HCT116 (cell line): Measurements from ENCODE around the gene CISTR. TPM values are rescaled to one million over a fixed set of nuclear protein-coding genes. Genes with fewer than 3 reads are reported as not detected.

Experiments used
- ATAC-seq: fragments of 200-7000 bp; cut with Tn5 transposase; 2 replicates; pipeline ENCODE4 v1.9.1; 2020; ENCODE audit warnings: mild to moderate bottlenecking, moderate library complexity
- BruUV-seq: library from RNA; stranded (reverse); fragments of 400-500 nt; replicated peaks from 2 replicates; lab custom pipeline; 2021; lab: Mats Ljungman, UMichigan
- CTCF ChIA-PET: fragments of 300-600 bp; sonication (Branson Sonifier 250); formaldehyde crosslinking; loops from one replicate; lab custom pipeline; 2021; ENCODE audit warnings: antibody characterized with exemption; lab: Charles Lee
- POLR2A ChIA-PET: fragments of 300-600, 350-600 bp; sonication (Branson Sonifier 250); formaldehyde crosslinking; loops from one replicate; lab custom pipeline; 2021; ENCODE audit warnings: antibody characterized with exemption; lab: Charles Lee
- RAD21 ChIA-PET, 2 experiments: fragments of 300-600 bp; sonication (Branson Sonifier 250); formaldehyde crosslinking; loops; one replicate each; lab custom pipeline; 2023; ENCODE audit warnings: low total read pairs in 2 of 2; ENCODE audit not compliant: uncharacterized antibody in 2 of 2, unreplicated experiment in 2 of 2, low non-redundant PET in 1 of 2; lab: Charles Lee
- DNase-seq: peaks from one replicate; pipeline ENCODE4 v3.0.0-alpha.2; 2010; ENCODE audit warnings: low read depth, low spot score
- H2AFZ ChIP-seq: fragments of 200-600 bp; shearing (Covaris generic), sonication (generic); 2 replicates; pipeline ENCODE4 v1.6.1; 2017; ENCODE audit warnings: low read depth, mixed run types, mixed read lengths, antibody characterized with exemption, low read length; ENCODE audit not compliant: poor library complexity, severe bottlenecking
- H3K27ac ChIP-seq: 2 replicates; pipeline ENCODE4 v1.5.1; 2012; ENCODE audit warnings: low read depth, low read length
- H3K27me3 ChIP-seq: fragments of 200-600 bp; sonication (generic); 2 replicates; pipeline ENCODE4 v1.6.1; 2016; ENCODE audit warnings: mixed run types, low read length, mixed read lengths; ENCODE audit not compliant: insufficient read depth
- H3K36me3 ChIP-seq, 2 experiments: fragments of 200-500 bp in 1 of 2; fragments of 200-600 bp in 1 of 2; sonication (Bioruptor generic) in 1 of 2; sonication (generic) in 1 of 2; 2 replicates each; pipeline versions ENCODE4 v1.5.1 to v1.6.1; 2014 to 2016; ENCODE audit warnings: low read length in 2 of 2, inconsistent platforms in 1 of 2, mixed read lengths in 1 of 2, mixed run types in 1 of 2; ENCODE audit not compliant: insufficient read depth in 2 of 2, control insufficient read depth in 1 of 2
- H3K4me1 ChIP-seq, 2 experiments: fragments of 200-600 bp in 1 of 2; sonication (generic) in 1 of 2; 2 replicates each; pipeline versions ENCODE4 v1.5.1 to v1.6.1; 2012 to 2017; ENCODE audit warnings: low read length in 2 of 2, inconsistent platforms in 1 of 2, mild to moderate bottlenecking in 1 of 2, mixed read lengths in 1 of 2, mixed run types in 1 of 2, moderate library complexity in 1 of 2; ENCODE audit not compliant: insufficient read depth in 2 of 2, control insufficient read depth in 1 of 2
- H3K4me2 ChIP-seq: fragments of 200-600 bp; sonication (generic); 2 replicates; pipeline ENCODE4 v1.6.1; 2017; ENCODE audit warnings: mixed run types, low read length, mixed read lengths
- H3K4me3 ChIP-seq, 2 experiments: fragments of 200-600 bp in 1 of 2; sonication (generic) in 1 of 2; replicated peaks in 1 of 2; 2 replicates each; pipeline ENCODE4 v1.5.1; 2011 to 2016; ENCODE audit warnings: low read length in 2 of 2, control low read depth in 1 of 2, low read depth in 1 of 2, mild to moderate bottlenecking in 1 of 2, mixed read lengths in 1 of 2, mixed run types in 1 of 2
- H3K79me2 ChIP-seq: fragments of 200-600 bp; sonication (generic); 2 replicates; pipeline ENCODE4 v1.6.1; 2017; ENCODE audit warnings: mild to moderate bottlenecking, mixed run types, low read length, moderate library complexity, mixed read lengths; ENCODE audit not compliant: insufficient read depth
- H3K9ac ChIP-seq: fragments of 200-600 bp; sonication (generic); 2 replicates; pipeline ENCODE4 v1.6.1; 2016; ENCODE audit warnings: low read length, mixed read lengths
- H3K9me2 ChIP-seq: fragments of 200-600 bp; sonication (generic), shearing (Covaris generic); 2 replicates; pipeline ENCODE4 v1.6.1; 2017; ENCODE audit warnings: mixed run types, mild to moderate bottlenecking, moderate library complexity; ENCODE audit not compliant: insufficient read depth
- H3K9me3 ChIP-seq, 2 experiments: fragments of 200-500 bp in 1 of 2; fragments of 200-600 bp in 1 of 2; sonication (Bioruptor generic) in 1 of 2; sonication (generic) in 1 of 2; 2 replicates each; pipeline ENCODE4 v1.6.1; 2014 to 2017; ENCODE audit warnings: low read length in 2 of 2, mixed read lengths in 2 of 2, inconsistent platforms in 1 of 2, low read depth in 1 of 2, mild to moderate bottlenecking in 1 of 2, mixed run types in 1 of 2, moderate library complexity in 1 of 2; ENCODE audit not compliant: control insufficient read depth in 1 of 2, insufficient read depth in 1 of 2
- H4K20me1 ChIP-seq: fragments of 200-600 bp; sonication (generic), shearing (Covaris generic); 2 replicates; pipeline ENCODE4 v1.6.1; 2017; ENCODE audit warnings: mixed run types, mild to moderate bottlenecking, moderate library complexity; ENCODE audit not compliant: insufficient read depth
- CBX3 ChIP-seq: IDR thresholded peaks from 2 replicates; pipeline ENCODE4 v1.6.1; 2012; ENCODE audit warnings: low read depth
- CEBPB ChIP-seq: IDR thresholded peaks from 2 replicates; pipeline ENCODE4 v1.6.1; 2012; ENCODE audit warnings: low read depth
- EGR1 ChIP-seq: IDR thresholded peaks from 2 replicates; pipeline ENCODE4 v1.6.1; 2012; ENCODE audit warnings: low read depth
- ELF1 ChIP-seq: IDR thresholded peaks from 2 replicates; pipeline ENCODE4 v1.6.1; 2012; ENCODE audit warnings: low read depth, borderline replicate concordance
- EZH2 ChIP-seq: fragments of 200-600 bp; sonication (generic); IDR thresholded peaks from 2 replicates; pipeline ENCODE4 v1.6.1; 2017; ENCODE audit warnings: antibody characterized with exemption, mixed run types
- EZH2phosphoT487 ChIP-seq: fragments of 200-600 bp; IDR thresholded peaks from 2 replicates; pipeline ENCODE4 v1.6.1; 2018; ENCODE audit warnings: antibody characterized with exemption, borderline replicate concordance
- FOSL1 ChIP-seq: IDR thresholded peaks from 2 replicates; pipeline ENCODE4 v1.6.1; 2012; ENCODE audit warnings: low read depth
- JUND ChIP-seq: IDR thresholded peaks from 2 replicates; pipeline ENCODE4 v1.6.1; 2012
- POLR2A ChIP-seq: IDR thresholded peaks from 2 replicates; pipeline ENCODE4 v1.7.0; 2011; ENCODE audit warnings: borderline replicate concordance; ENCODE audit not compliant: insufficient read depth, insufficient read length; ENCODE audit errors: extremely low read depth
- RAD21 ChIP-seq: IDR thresholded peaks from 2 replicates; pipeline ENCODE4 v1.6.1; 2012; ENCODE audit warnings: low read depth, mild to moderate bottlenecking
- SIN3A ChIP-seq: IDR thresholded peaks from 2 replicates; pipeline ENCODE4 v1.6.1; 2012; ENCODE audit warnings: low read depth
- SP1 ChIP-seq: IDR thresholded peaks from 2 replicates; pipeline ENCODE4 v1.6.1; 2012; ENCODE audit warnings: low read depth
- TCF7L2 ChIP-seq: IDR thresholded peaks from 2 replicates; pipeline ENCODE4 v1.7.0; 2011; ENCODE audit warnings: borderline replicate concordance, inconsistent platforms; ENCODE audit not compliant: insufficient read depth, insufficient read length; ENCODE audit errors: extremely low read depth
- ZFX ChIP-seq: fragments of 450-650 bp; IDR thresholded peaks from 2 replicates; pipeline ENCODE4 v1.6.1; 2017
- ZNF274 ChIP-seq: fragments of 200-500 bp; sonication (Bioruptor generic); IDR thresholded peaks from 2 replicates; pipeline ENCODE4 v1.6.1; 2014; ENCODE audit warnings: mild to moderate bottlenecking, low read depth, low read length, inconsistent platforms
- intact Hi-C: fragments of 100-400 bp; cut with micrococcal nuclease; formaldehyde crosslinking; loops from 2 replicates; pipeline ENCODE4 v1.10.0; 2022
- total RNA-seq: library from RNA; stranded (reverse); gene quantifications from one replicate; pipeline ENCODE4 v1.2.1, GENCODE V29; 2021; ENCODE audit not compliant: unreplicated experiment
- TF ChIP-seq, protein P1 (sequence below): IDR thresholded peaks from 2 replicates; pipeline ENCODE4 v1.6.1; 2012
- TF ChIP-seq, protein P2 (sequence below): IDR thresholded peaks from 2 replicates; pipeline ENCODE4 v1.6.1; 2012; ENCODE audit warnings: low read depth
- TF ChIP-seq, protein P3 (sequence below): IDR thresholded peaks from 2 replicates; pipeline ENCODE4 v1.6.1; 2011; ENCODE audit warnings: mild to moderate bottlenecking, low read length, moderate library complexity; ENCODE audit not compliant: insufficient replicate concordance; ENCODE audit errors: extremely low read depth
- TF ChIP-seq, protein P4 (sequence below): IDR thresholded peaks from 2 replicates; pipeline ENCODE4 v1.6.1; 2012
- TF ChIP-seq, protein P5 (sequence below), 3 experiments: fragments of 200-600 bp in 1 of 3; sonication (generic) in 1 of 3; IDR thresholded peaks in 2 of 3; conservative IDR thresholded peaks in 1 of 3; 2 replicates each; pipeline ENCODE4 v1.5.1; 2012 to 2017; ENCODE audit warnings: low read depth in 2 of 3, low read length in 2 of 3, antibody characterized with exemption in 1 of 3, borderline replicate concordance in 1 of 3, control low read depth in 1 of 3, mild to moderate bottlenecking in 1 of 3, mixed read lengths in 1 of 3, mixed run types in 1 of 3, moderate library complexity in 1 of 3; ENCODE audit not compliant: insufficient read depth in 1 of 3

CISTR gene
- total RNA-seq, 1 experiment from 2014 or later = not detected

DNA sequence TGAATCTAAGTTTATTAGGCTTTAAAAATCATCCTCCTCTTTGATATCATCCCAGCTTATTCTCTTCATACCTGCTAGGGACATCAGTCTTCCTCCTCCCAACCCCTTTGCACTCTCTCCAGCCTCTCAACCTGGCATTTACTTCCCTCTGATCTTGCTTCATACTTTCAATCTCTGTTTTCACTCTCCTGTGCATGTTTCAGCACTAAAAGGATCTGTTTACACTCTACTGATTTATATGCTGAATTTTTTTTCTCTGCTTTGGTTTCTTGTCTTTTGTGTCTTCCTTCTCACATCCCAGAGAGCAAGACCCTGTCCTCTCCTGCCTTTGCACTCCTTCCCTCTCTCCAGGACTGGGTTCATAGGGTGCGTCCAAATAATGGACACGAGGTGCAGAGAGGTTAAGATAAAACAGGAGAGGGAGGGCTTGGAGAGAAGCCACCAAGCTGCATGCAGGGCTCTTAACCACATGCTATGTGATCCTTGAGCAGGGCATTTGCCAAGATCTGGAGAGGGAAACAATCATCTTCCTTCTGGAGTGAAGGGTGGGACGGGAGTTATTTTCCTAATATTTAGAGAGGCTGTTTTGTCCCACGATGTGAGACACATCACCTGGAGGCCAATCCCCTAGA lies 3.0 kb upstream of the CISTR start:
- POLR2A ChIA-PET = no interaction called here
- Histone ChIP-seq H3K27ac (no peak overlapping the region), H3K36me3 (no peaks in the 10 kb centered on the region), H3K4me1 (peaks cover 3 to 13% of the 10 kb centered on the region in 2 experiments; a peak in 3 of 4 replicates), H2AFZ (no peak overlapping the region), H3K4me3 (no peak overlapping the region), H3K9me2 (no peaks in the 10 kb centered on the region), H3K27me3 (peaks cover 6% of the 10 kb centered on the region; the same call in 1 of the 2 replicates), H3K9ac (no peak overlapping the region), H3K4me2 (no peak overlapping the region), H3K9me3 (no peaks in the 10 kb centered on the region), H3K79me2 (no peaks in the 10 kb centered on the region), H4K20me1 (no peaks in the 10 kb centered on the region)
- TF ChIP-seq, protein P1, sequence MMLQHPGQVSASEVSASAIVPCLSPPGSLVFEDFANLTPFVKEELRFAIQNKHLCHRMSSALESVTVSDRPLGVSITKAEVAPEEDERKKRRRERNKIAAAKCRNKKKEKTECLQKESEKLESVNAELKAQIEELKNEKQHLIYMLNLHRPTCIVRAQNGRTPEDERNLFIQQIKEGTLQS = no peak
- no peak for TF ChIP-seq CBX3
- no peak for TF ChIP-seq FOSL1
- TF ChIP-seq JUND = no peak
- TF ChIP-seq, protein P2, sequence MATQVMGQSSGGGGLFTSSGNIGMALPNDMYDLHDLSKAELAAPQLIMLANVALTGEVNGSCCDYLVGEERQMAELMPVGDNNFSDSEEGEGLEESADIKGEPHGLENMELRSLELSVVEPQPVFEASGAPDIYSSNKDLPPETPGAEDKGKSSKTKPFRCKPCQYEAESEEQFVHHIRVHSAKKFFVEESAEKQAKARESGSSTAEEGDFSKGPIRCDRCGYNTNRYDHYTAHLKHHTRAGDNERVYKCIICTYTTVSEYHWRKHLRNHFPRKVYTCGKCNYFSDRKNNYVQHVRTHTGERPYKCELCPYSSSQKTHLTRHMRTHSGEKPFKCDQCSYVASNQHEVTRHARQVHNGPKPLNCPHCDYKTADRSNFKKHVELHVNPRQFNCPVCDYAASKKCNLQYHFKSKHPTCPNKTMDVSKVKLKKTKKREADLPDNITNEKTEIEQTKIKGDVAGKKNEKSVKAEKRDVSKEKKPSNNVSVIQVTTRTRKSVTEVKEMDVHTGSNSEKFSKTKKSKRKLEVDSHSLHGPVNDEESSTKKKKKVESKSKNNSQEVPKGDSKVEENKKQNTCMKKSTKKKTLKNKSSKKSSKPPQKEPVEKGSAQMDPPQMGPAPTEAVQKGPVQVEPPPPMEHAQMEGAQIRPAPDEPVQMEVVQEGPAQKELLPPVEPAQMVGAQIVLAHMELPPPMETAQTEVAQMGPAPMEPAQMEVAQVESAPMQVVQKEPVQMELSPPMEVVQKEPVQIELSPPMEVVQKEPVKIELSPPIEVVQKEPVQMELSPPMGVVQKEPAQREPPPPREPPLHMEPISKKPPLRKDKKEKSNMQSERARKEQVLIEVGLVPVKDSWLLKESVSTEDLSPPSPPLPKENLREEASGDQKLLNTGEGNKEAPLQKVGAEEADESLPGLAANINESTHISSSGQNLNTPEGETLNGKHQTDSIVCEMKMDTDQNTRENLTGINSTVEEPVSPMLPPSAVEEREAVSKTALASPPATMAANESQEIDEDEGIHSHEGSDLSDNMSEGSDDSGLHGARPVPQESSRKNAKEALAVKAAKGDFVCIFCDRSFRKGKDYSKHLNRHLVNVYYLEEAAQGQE = no peak
- TF ChIP-seq, protein P3, sequence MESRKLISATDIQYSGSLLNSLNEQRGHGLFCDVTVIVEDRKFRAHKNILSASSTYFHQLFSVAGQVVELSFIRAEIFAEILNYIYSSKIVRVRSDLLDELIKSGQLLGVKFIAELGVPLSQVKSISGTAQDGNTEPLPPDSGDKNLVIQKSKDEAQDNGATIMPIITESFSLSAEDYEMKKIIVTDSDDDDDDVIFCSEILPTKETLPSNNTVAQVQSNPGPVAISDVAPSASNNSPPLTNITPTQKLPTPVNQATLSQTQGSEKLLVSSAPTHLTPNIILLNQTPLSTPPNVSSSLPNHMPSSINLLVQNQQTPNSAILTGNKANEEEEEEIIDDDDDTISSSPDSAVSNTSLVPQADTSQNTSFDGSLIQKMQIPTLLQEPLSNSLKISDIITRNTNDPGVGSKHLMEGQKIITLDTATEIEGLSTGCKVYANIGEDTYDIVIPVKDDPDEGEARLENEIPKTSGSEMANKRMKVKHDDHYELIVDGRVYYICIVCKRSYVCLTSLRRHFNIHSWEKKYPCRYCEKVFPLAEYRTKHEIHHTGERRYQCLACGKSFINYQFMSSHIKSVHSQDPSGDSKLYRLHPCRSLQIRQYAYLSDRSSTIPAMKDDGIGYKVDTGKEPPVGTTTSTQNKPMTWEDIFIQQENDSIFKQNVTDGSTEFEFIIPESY = no peak
- TF ChIP-seq SIN3A = no peak
- TF ChIP-seq, protein P4, sequence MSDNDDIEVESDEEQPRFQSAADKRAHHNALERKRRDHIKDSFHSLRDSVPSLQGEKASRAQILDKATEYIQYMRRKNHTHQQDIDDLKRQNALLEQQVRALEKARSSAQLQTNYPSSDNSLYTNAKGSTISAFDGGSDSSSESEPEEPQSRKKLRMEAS = no peak
- TF ChIP-seq EZH2phosphoT487 = no peak
- no peak for TF ChIP-seq EGR1
- no peak for TF ChIP-seq POLR2A
- TF ChIP-seq RAD21 = no peak
- no peak for TF ChIP-seq SP1
- TF ChIP-seq TCF7L2 = no peak
- TF ChIP-seq EZH2 = no peak
- no peak for TF ChIP-seq ZFX
- TF ChIP-seq, protein P5, sequence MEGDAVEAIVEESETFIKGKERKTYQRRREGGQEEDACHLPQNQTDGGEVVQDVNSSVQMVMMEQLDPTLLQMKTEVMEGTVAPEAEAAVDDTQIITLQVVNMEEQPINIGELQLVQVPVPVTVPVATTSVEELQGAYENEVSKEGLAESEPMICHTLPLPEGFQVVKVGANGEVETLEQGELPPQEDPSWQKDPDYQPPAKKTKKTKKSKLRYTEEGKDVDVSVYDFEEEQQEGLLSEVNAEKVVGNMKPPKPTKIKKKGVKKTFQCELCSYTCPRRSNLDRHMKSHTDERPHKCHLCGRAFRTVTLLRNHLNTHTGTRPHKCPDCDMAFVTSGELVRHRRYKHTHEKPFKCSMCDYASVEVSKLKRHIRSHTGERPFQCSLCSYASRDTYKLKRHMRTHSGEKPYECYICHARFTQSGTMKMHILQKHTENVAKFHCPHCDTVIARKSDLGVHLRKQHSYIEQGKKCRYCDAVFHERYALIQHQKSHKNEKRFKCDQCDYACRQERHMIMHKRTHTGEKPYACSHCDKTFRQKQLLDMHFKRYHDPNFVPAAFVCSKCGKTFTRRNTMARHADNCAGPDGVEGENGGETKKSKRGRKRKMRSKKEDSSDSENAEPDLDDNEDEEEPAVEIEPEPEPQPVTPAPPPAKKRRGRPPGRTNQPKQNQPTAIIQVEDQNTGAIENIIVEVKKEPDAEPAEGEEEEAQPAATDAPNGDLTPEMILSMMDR (IDR thresholded peaks at IDR 0.05 in 2 of 3, conservative IDR thresholded peaks at IDR 0.05 in 1 of 3; ENCODE audit: borderline replicate concordance in 1 of 3, insufficient read depth in 1 of 3, low read depth in 2 of 3, low read length in 2 of 3) = no peak
- TF ChIP-seq CEBPB = no peak
- no peak for TF ChIP-seq ELF1
- TF ChIP-seq ZNF274 = no peak
- no peak for DNase-seq
- no peak for ATAC-seq
- CTCF ChIA-PET = interaction anchor here (4.0 kb wide), 1 partner anchor 9 kb away, joined by 70 read pairs; no protein-coding TSS in a partner anchor
- intact Hi-C loops = no loop called here
- no TSS peak for BruUV-seq
- RAD21 ChIA-PET = no interaction called here
